DOHH2 (cell line): Measurements from ENCODE around the gene AEBP1.

Experiments used
- EZH2phosphoT487 ChIP-seq: fragments of 200-600 bp; sonication (generic); IDR thresholded peaks from 2 replicates; pipeline ENCODE4 v1.6.1; 2017; ENCODE audit warnings: borderline replicate concordance, mild to moderate bottlenecking, antibody characterized with exemption, low read length, moderate library complexity, mixed read lengths
- TF ChIP-seq, protein P1 (sequence below): fragments of 200-600 bp; sonication (generic); IDR thresholded peaks from one replicate; pipeline ENCODE4 v1.5.1; 2014; ENCODE audit warnings: antibody characterized with exemption, mild to moderate bottlenecking, low read depth, low read length; ENCODE audit not compliant: poor library complexity, severe bottlenecking

DNA sequence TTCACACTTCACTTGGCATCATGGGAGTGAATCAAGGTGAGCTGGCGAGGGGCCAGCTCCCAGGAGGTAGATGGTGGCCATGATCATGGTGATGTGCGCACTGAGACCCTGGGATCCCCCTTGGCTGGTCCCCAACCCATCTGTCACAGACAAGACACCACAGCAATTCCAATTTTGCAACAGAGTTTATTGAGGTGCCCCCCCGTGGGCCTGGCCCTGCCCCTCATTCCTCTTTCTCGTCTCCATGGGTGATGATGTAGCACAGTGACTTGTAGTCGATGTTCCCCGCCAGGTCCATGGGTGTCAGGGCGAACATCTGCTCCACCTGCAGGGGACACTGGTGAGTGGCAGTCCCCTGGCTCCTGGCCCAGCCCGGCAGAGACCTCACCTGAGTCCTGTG is 34.6 kb downstream of the AEBP1 start:
- TF ChIP-seq, protein P1, sequence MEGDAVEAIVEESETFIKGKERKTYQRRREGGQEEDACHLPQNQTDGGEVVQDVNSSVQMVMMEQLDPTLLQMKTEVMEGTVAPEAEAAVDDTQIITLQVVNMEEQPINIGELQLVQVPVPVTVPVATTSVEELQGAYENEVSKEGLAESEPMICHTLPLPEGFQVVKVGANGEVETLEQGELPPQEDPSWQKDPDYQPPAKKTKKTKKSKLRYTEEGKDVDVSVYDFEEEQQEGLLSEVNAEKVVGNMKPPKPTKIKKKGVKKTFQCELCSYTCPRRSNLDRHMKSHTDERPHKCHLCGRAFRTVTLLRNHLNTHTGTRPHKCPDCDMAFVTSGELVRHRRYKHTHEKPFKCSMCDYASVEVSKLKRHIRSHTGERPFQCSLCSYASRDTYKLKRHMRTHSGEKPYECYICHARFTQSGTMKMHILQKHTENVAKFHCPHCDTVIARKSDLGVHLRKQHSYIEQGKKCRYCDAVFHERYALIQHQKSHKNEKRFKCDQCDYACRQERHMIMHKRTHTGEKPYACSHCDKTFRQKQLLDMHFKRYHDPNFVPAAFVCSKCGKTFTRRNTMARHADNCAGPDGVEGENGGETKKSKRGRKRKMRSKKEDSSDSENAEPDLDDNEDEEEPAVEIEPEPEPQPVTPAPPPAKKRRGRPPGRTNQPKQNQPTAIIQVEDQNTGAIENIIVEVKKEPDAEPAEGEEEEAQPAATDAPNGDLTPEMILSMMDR: no peak
- no peak for TF ChIP-seq EZH2phosphoT487
